ENCODE measurements around the gene CHRNB4.
"Not testable (repeated sequence)": the region's sequence is repeated elsewhere in the genome, so short reads cannot be mapped to it uniquely, and the experiment has no call there.

Gene CHRNB4

GRCh38 chr15:78617076-78617475, 23.9 kb downstream of the CHRNB4 start:
- Histone ChIP-seq H3K27ac (no peak overlapping the region), H3K4me3 (no peak overlapping the region)
- no peak for DNase-seq (ENCODE audit: low spot score)
- no peak for TF ChIP-seq CTCF (IDR thresholded peaks at IDR 0.05)

GRCh38 chr15:78616506-78616905, 24.5 kb downstream of the CHRNB4 start:
- TF ChIP-seq CTCF (IDR thresholded peaks at IDR 0.05), result no peak

GRCh38 chr15:78615151-78615589, 25.8 kb downstream of the CHRNB4 start:
- no peak overlapping the region for H3K27ac ChIP-seq
- no peak overlapping the region for H3K4me3 ChIP-seq
- DNase-seq (ENCODE audit: low spot score), result no peak
- no peak for TF ChIP-seq CTCF (IDR thresholded peaks at IDR 0.05)

More at GRCh38 chr15:78616506-78616905, 24.5 kb downstream of the CHRNB4 start:
- Histone ChIP-seq H3K4me3 (no peak overlapping the region), H3K27ac (no peak overlapping the region)
- no peak for DNase-seq (ENCODE audit: low spot score)

GRCh38 chr15:78614021-78614420, 27.0 kb downstream of the CHRNB4 start:
- DNase-seq (ENCODE audit: low spot score), result no peak

GRCh38 chr15:78609551-78609950, 31.5 kb downstream of the CHRNB4 start:
- not testable (repeated sequence) for H3K4me3 ChIP-seq; DNase-seq (ENCODE audit: low spot score); H3K27ac ChIP-seq

More at GRCh38 chr15:78614021-78614420, 27.0 kb downstream of the CHRNB4 start:
- TF ChIP-seq CTCF (IDR thresholded peaks at IDR 0.05), result no peak
- Histone ChIP-seq H3K4me3 (no peak overlapping the region), H3K27ac (no peak overlapping the region)

GRCh38 chr15:78605680-78606079, 35.3 kb downstream of the CHRNB4 start:
- no peak overlapping the region for H3K4me3 ChIP-seq
- DNase-seq (ENCODE audit: low spot score), result no peak
- H3K27ac ChIP-seq, result no peak overlapping the region
- TF ChIP-seq CTCF (IDR thresholded peaks at IDR 0.05), result no peak

- DNase-seq (ENCODE audit: low spot score), result no peak
- Histone ChIP-seq H3K4me3 (no peak overlapping the region), H3K27ac (no peak overlapping the region)
- no peak for TF ChIP-seq CTCF (IDR thresholded peaks at IDR 0.05)
Measured at GRCh38 chr15:78605201-78605600, 35.8 kb downstream of the CHRNB4 start.

GRCh38 chr15:78604420-78604819, 36.6 kb downstream of the CHRNB4 start:
- Histone ChIP-seq H3K27ac (no peak overlapping the region), H3K4me3 (no peak overlapping the region)
- DNase-seq (ENCODE audit: low spot score), result no peak
- TF ChIP-seq CTCF (IDR thresholded peaks at IDR 0.05), result no peak
